H1 (cell line): ENCODE results near the gene DPYSL3. TPM values are rescaled to one million over a fixed set of nuclear protein-coding genes. Genes with fewer than 3 reads are reported as not detected.

Source experiments
- CTCF ChIA-PET: fragments of 300-600 bp; sonication (Branson Sonifier 250); formaldehyde crosslinking; loops from one replicate; lab custom pipeline; 2021; ENCODE audit not compliant: partially characterized antibody; lab: Charles Lee
- POLR2A ChIA-PET: fragments of 300-600 bp; sonication (Branson Sonifier 250); formaldehyde crosslinking; loops from one replicate; lab custom pipeline; 2021; ENCODE audit warnings: inconsistent platforms; ENCODE audit not compliant: partially characterized antibody; lab: Charles Lee
- DNase-seq, 2 experiments: peaks; one replicate each; pipeline versions ENCODE4 v3.0.0 to v3.0.0-alpha.2; 2010 to 2022; ENCODE audit warnings: low spot score in 2 of 2, low read depth in 1 of 2, mixed read lengths in 1 of 2
- FAIRE-seq: peaks from 2 replicates; lab custom pipeline; 2011; peaks lifted over from hg19 to GRCh38; lab: Jason Lieb, UNC
- H2AFZ ChIP-seq: 2 replicates; pipeline ENCODE4 v1.8.1; 2012; ENCODE audit warnings: low read length, inconsistent platforms
- H2AK5ac ChIP-seq: 2 replicates; pipeline ENCODE4 v1.6.1; 2013; ENCODE audit warnings: low read depth, low read length
- H2BK120ac ChIP-seq: replicated peaks from 2 replicates; pipeline ENCODE3; 2013; ENCODE audit warnings: low read depth, low read length, inconsistent platforms
- H2BK12ac ChIP-seq: 2 replicates; pipeline ENCODE4 v1.6.1; 2013; ENCODE audit warnings: low read depth, low read length
- H2BK15ac ChIP-seq: 2 replicates; pipeline ENCODE4 v1.6.1; 2013; ENCODE audit warnings: low read length
- H2BK20ac ChIP-seq: 2 replicates; pipeline ENCODE4 v1.6.1; 2013; ENCODE audit warnings: low read length
- H2BK5ac ChIP-seq: 2 replicates; pipeline ENCODE4 v1.6.1; 2013; ENCODE audit warnings: low read depth, low read length
- H3K14ac ChIP-seq: 2 replicates; pipeline ENCODE4 v1.6.1; 2013; ENCODE audit warnings: inconsistent platforms; ENCODE audit not compliant: insufficient read length
- H3K18ac ChIP-seq: 2 replicates; pipeline ENCODE4 v1.6.1; 2013; ENCODE audit warnings: low read length; ENCODE audit errors: extremely low read depth
- H3K23ac ChIP-seq: 2 replicates; pipeline ENCODE4 v1.6.1; 2013; ENCODE audit warnings: inconsistent platforms; ENCODE audit not compliant: insufficient read length
- H3K23me2 ChIP-seq: 2 replicates; pipeline ENCODE4 v1.6.1; 2013; ENCODE audit warnings: low read depth, low read length
- H3K27ac ChIP-seq: 2 replicates; pipeline ENCODE4 v1.6.1; 2011; ENCODE audit warnings: low read depth, low read length, inconsistent platforms
- H3K27me3 ChIP-seq, 4 experiments: replicated peaks in 1 of 4; 1 replicate in 1 of 4; 2 replicates in 3 of 4; pipeline versions ENCODE4 v1.6.1 to v1.8.1; 2011 to 2013; ENCODE audit warnings: low read length in 3 of 4, mild to moderate bottlenecking in 3 of 4, inconsistent platforms in 2 of 4, mixed read lengths in 2 of 4, moderate library complexity in 1 of 4; ENCODE audit not compliant: control insufficient read depth in 3 of 4, insufficient read depth in 3 of 4; ENCODE audit errors: extremely low read depth in 1 of 4
- H3K36me3 ChIP-seq, 4 experiments: 2 replicates each; pipeline versions ENCODE4 v1.6.1 to v1.8.1; 2011 to 2013; ENCODE audit warnings: mild to moderate bottlenecking in 4 of 4, low read length in 3 of 4, moderate library complexity in 2 of 4, control low read depth in 1 of 4, inconsistent platforms in 1 of 4; ENCODE audit not compliant: insufficient read depth in 4 of 4, control insufficient read depth in 2 of 4
- H3K4ac ChIP-seq: replicated peaks from 2 replicates; pipeline ENCODE3; 2013; ENCODE audit warnings: low read length, low read depth, mixed read lengths, inconsistent platforms; ENCODE audit not compliant: insufficient read length
- H3K4me1 ChIP-seq, 4 experiments: replicated peaks in 1 of 4; 1 replicate in 1 of 4; 2 replicates in 3 of 4; pipeline versions ENCODE4 v1.6.1 to v1.8.1; 2011 to 2013; ENCODE audit warnings: low read length in 3 of 4, inconsistent platforms in 2 of 4, mixed read lengths in 1 of 4; ENCODE audit not compliant: insufficient read depth in 4 of 4, control insufficient read depth in 3 of 4
- H3K4me2 ChIP-seq, 2 experiments: 2 replicates each; pipeline versions ENCODE4 v1.6.1 to v1.8.1; 2011 to 2013; ENCODE audit warnings: low read depth in 2 of 2, low read length in 2 of 2, control low read depth in 1 of 2, inconsistent platforms in 1 of 2, mild to moderate bottlenecking in 1 of 2; ENCODE audit not compliant: insufficient read depth in 1 of 2
- H3K4me3 ChIP-seq, 4 experiments: fragments of 200-600, 300-600 bp in 1 of 4; sonication (generic), shearing (Covaris generic), sonication (Bioruptor Twin) in 1 of 4; 2 replicates each; pipeline versions ENCODE4 v1.5.1 to v1.8.1; 2011 to 2016; ENCODE audit warnings: low read length in 4 of 4, low read depth in 3 of 4, control low read depth in 2 of 4, inconsistent platforms in 2 of 4, mild to moderate bottlenecking in 2 of 4, mixed read lengths in 1 of 4, moderate library complexity in 1 of 4; ENCODE audit not compliant: insufficient read depth in 2 of 4; ENCODE audit errors: extremely low read depth in 1 of 4
- H3K56ac ChIP-seq: replicated peaks from 2 replicates; pipeline ENCODE3; 2013; ENCODE audit warnings: low read depth, mild to moderate bottlenecking, mixed read lengths, low read length, inconsistent platforms; ENCODE audit not compliant: insufficient read length
- H3K79me1 ChIP-seq: 2 replicates; pipeline ENCODE4 v1.6.1; 2013; ENCODE audit warnings: low read depth, low read length, control low read depth
- H3K79me2 ChIP-seq, 2 experiments: 2 replicates each; pipeline versions ENCODE4 v1.6.1 to v1.8.1; 2012 to 2013; ENCODE audit warnings: low read length in 2 of 2, mild to moderate bottlenecking in 2 of 2, inconsistent platforms in 1 of 2; ENCODE audit not compliant: insufficient read depth in 2 of 2, control insufficient read depth in 1 of 2
- H3K9ac ChIP-seq, 4 experiments: replicated peaks in 1 of 4; 1 replicate in 1 of 4; 2 replicates in 3 of 4; pipeline versions ENCODE4 v1.6.1 to v1.8.1; 2011 to 2013; ENCODE audit warnings: low read depth in 3 of 4, low read length in 3 of 4, control low read depth in 2 of 4, mild to moderate bottlenecking in 2 of 4, moderate library complexity in 2 of 4, inconsistent platforms in 1 of 4; ENCODE audit errors: extremely low read depth in 1 of 4
- H3K9me3 ChIP-seq, 2 experiments: 2 replicates each; pipeline versions ENCODE4 v1.6.1 to v1.8.1; 2012 to 2013; ENCODE audit warnings: mild to moderate bottlenecking in 2 of 2, moderate library complexity in 2 of 2, control low read depth in 1 of 2, inconsistent platforms in 1 of 2, low read depth in 1 of 2, low read length in 1 of 2, mixed read lengths in 1 of 2; ENCODE audit not compliant: insufficient read depth in 2 of 2
- H4K20me1 ChIP-seq, 2 experiments: replicated peaks in 1 of 2; 2 replicates each; pipeline versions ENCODE3 to v1.8.1; 2011 to 2013; ENCODE audit warnings: inconsistent platforms in 2 of 2, low read length in 2 of 2, mild to moderate bottlenecking in 1 of 2; ENCODE audit not compliant: insufficient read depth in 2 of 2, control insufficient read depth in 1 of 2
- H4K5ac ChIP-seq: 2 replicates; pipeline ENCODE4 v1.6.1; 2013; ENCODE audit warnings: low read length, low read depth, mixed read lengths, inconsistent platforms; ENCODE audit not compliant: insufficient read length
- H4K8ac ChIP-seq: 2 replicates; pipeline ENCODE4 v1.8.0; 2013; ENCODE audit warnings: mild to moderate bottlenecking, moderate library complexity, low read length, inconsistent platforms; ENCODE audit not compliant: insufficient read depth; ENCODE audit errors: extremely low read depth
- H4K91ac ChIP-seq: replicated peaks from 2 replicates; pipeline ENCODE3; 2013; ENCODE audit warnings: low read length, mixed read lengths, inconsistent platforms; ENCODE audit not compliant: insufficient read length
- EZH2 ChIP-seq: fragments of 200-600 bp; sonication (generic); IDR thresholded peaks from 2 replicates; pipeline ENCODE4 v1.7.1; 2012; ENCODE audit warnings: low read depth, mild to moderate bottlenecking, moderate library complexity, low read length, inconsistent platforms; ENCODE audit not compliant: severe bottlenecking
- HDAC6 ChIP-seq: IDR thresholded peaks from one replicate; pipeline ENCODE4 v1.7.1; 2012; ENCODE audit warnings: low read depth, mild to moderate bottlenecking, inconsistent platforms, low read length, moderate library complexity
- JUN ChIP-seq: IDR thresholded peaks from 2 replicates; pipeline ENCODE4 v1.6.1; 2011; ENCODE audit warnings: low read depth, mild to moderate bottlenecking, improper control_type of control experiment, low read length
- POLR2AphosphoS5 ChIP-seq: IDR thresholded peaks from 2 replicates; pipeline ENCODE4 v1.6.1; 2011; ENCODE audit warnings: low read depth, low read length
- RFX5 ChIP-seq: IDR thresholded peaks from 2 replicates; pipeline ENCODE4 v1.6.1; 2011; ENCODE audit warnings: low read depth, low read length, improper control_type of control experiment, borderline replicate concordance
- TAF7 ChIP-seq: optimal IDR thresholded peaks from 2 replicates; pipeline ENCODE3; 2011; ENCODE audit warnings: low read depth, mild to moderate bottlenecking, inconsistent platforms, low read length, moderate library complexity, borderline replicate concordance
- WGBS, 2 experiments: shearing (Covaris generic) in 1 of 2; methylation state at CpG; one replicate each; pipeline versions ENCODE4 v1.1.6 to v1.1.7; 2013 to 2015; ENCODE audit warnings: low lambda C conversion rate in 2 of 2, mixed read lengths in 2 of 2, inconsistent platforms in 1 of 2, low coverage in 1 of 2, missing lambda C conversion rate in 1 of 2; ENCODE audit not compliant: insufficient replicate concordance in 2 of 2, insufficient coverage in 1 of 2, insufficient read length in 1 of 2; ENCODE audit errors: extremely low coverage in 1 of 2, missing lambda C conversion rate in 1 of 2; 5-methylcytosine and 5-hydroxymethylcytosine counted together
- polyA plus RNA-seq, 7 experiments: library from polyadenylated mRNA; depleted of rRNA in 3 of 7; stranded (reverse) in 5 of 7; unstranded in 2 of 7; fragments of >200 nt in 5 of 7; fragments of 200-250 nt in 2 of 7; gene quantifications; 1 replicate in 5 of 7; 2 replicates in 1 of 7; 4 replicates in 1 of 7; pipeline versions ENCODE4 v1.2.1 to v1.2.3, GENCODE V29; 2011 to 2013; ENCODE audit warnings: missing spikeins in 2 of 7, mixed read lengths in 2 of 7
- total RNA-seq: library from RNA; stranded (reverse); fragmentation: NEBNext Ultra II Directional; extraction: Animal tissue kit (Norgen Biotek cat#: 25700); gene quantifications from 2 replicates; pipeline ENCODE4 v1.2.1, GENCODE V29; 2021
- TF ChIP-seq, protein P1 (sequence below): IDR thresholded peaks from 2 replicates; pipeline ENCODE4 v1.6.1; 2012; ENCODE audit warnings: low read length, inconsistent platforms
- TF ChIP-seq, protein P2 (sequence below): IDR thresholded peaks from 2 replicates; pipeline ENCODE4 v1.6.1; 2012; ENCODE audit warnings: inconsistent platforms

Gene DPYSL3
- total and polyA plus RNA-seq, 2 of the 8 experiments (the other 6 are each of a cell fraction or from before 2014, with no cell fraction given): 268 to 387 TPM

GRCh38 chr5:147400126-147400809, 109.6 kb downstream of the DPYSL3 start:
- H3K23ac ChIP-seq: no peak overlapping the region
- no peak overlapping the region for H4K91ac ChIP-seq
- H2BK20ac ChIP-seq: no peak overlapping the region
- 89% methylated on average over 7 of the region's 7 CpGs; no CpG with 5 or more reads in 1 of the 2 experiments for WGBS, 2 experiments
- H3K79me2 ChIP-seq: no peaks in the 10 kb centered on the region
- H3K9me3 ChIP-seq: no peaks in the 10 kb centered on the region
- no peaks in the 10 kb centered on the region for H3K79me1 ChIP-seq
- H3K18ac ChIP-seq: no peak overlapping the region
- no peak overlapping the region for H2AK5ac ChIP-seq
- TF ChIP-seq, protein P1, sequence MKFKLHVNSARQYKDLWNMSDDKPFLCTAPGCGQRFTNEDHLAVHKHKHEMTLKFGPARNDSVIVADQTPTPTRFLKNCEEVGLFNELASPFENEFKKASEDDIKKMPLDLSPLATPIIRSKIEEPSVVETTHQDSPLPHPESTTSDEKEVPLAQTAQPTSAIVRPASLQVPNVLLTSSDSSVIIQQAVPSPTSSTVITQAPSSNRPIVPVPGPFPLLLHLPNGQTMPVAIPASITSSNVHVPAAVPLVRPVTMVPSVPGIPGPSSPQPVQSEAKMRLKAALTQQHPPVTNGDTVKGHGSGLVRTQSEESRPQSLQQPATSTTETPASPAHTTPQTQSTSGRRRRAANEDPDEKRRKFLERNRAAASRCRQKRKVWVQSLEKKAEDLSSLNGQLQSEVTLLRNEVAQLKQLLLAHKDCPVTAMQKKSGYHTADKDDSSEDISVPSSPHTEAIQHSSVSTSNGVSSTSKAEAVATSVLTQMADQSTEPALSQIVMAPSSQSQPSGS: no peak
- TF ChIP-seq HDAC6: no peak
- TF ChIP-seq TAF7: no peak
- no peak for TF ChIP-seq RFX5
- TF ChIP-seq POLR2AphosphoS5: peak; percentile 62; the same call in 1 of the 2 replicates
- TF ChIP-seq JUN: no peak
- TF ChIP-seq, protein P2, sequence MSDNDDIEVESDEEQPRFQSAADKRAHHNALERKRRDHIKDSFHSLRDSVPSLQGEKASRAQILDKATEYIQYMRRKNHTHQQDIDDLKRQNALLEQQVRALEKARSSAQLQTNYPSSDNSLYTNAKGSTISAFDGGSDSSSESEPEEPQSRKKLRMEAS: no peak
- no peak for TF ChIP-seq EZH2
- peak overlapping the region; percentile 51; the same call in 1 of the 2 replicates for H3K27ac ChIP-seq
- no peak overlapping the region for H2AFZ ChIP-seq
- H4K20me1 ChIP-seq: peaks cover 6 to 9% of the 10 kb centered on the region in 2 experiments
- CTCF ChIA-PET: interaction anchor here (0.9 to 1.4 kb wide), 3 partner anchors 8 to 178 kb away, joined by 3 to 8 read pairs (median 6); no protein-coding TSS in a partner anchor
- H3K4me3 ChIP-seq: no peak overlapping the region
- no peak overlapping the region for H2BK15ac ChIP-seq
- DNase-seq (no peak), FAIRE-seq (no peak)
- no peaks in the 10 kb centered on the region for H3K27me3 ChIP-seq
- H2BK12ac ChIP-seq: no peak overlapping the region
- no peak overlapping the region for H4K8ac ChIP-seq
- no peak overlapping the region for H3K4ac ChIP-seq
- no peak overlapping the region for H3K56ac ChIP-seq
- H2BK120ac ChIP-seq: no peak overlapping the region
- H3K14ac ChIP-seq: no peak overlapping the region
- POLR2A ChIA-PET: no interaction called here
- no peak overlapping the region for H4K5ac ChIP-seq
- peaks cover 65 to 95% (median 84%) of the 10 kb centered on the region in 4 experiments for H3K36me3 ChIP-seq
- H3K4me1 ChIP-seq: no peaks in the 10 kb centered on the region
- H3K9ac ChIP-seq: no peak overlapping the region
- no peak overlapping the region for H2BK5ac ChIP-seq
- H3K4me2 ChIP-seq: no peak overlapping the region
- H3K23me2 ChIP-seq: no peaks in the 10 kb centered on the region
